Choroid plexus epithelial cell (primary cell): ENCODE data around the gene PRR5L.

Experiments
- DNase-seq: peaks from one replicate; pipeline ENCODE4 v3.0.0-alpha.2; 2010; ENCODE audit warnings: low read depth
- H3K4me3 ChIP-seq: 2 replicates; pipeline ENCODE4 v1.5.1; 2011; ENCODE audit warnings: low read depth, mild to moderate bottlenecking, control low read depth, low read length, moderate library complexity
- CTCF ChIP-seq: conservative IDR thresholded peaks from 2 replicates; pipeline ENCODE4 v1.5.1; 2011; ENCODE audit warnings: low read depth, mild to moderate bottlenecking, control low read depth, inconsistent platforms, low read length, moderate library complexity

The PRR5L gene

DNA sequence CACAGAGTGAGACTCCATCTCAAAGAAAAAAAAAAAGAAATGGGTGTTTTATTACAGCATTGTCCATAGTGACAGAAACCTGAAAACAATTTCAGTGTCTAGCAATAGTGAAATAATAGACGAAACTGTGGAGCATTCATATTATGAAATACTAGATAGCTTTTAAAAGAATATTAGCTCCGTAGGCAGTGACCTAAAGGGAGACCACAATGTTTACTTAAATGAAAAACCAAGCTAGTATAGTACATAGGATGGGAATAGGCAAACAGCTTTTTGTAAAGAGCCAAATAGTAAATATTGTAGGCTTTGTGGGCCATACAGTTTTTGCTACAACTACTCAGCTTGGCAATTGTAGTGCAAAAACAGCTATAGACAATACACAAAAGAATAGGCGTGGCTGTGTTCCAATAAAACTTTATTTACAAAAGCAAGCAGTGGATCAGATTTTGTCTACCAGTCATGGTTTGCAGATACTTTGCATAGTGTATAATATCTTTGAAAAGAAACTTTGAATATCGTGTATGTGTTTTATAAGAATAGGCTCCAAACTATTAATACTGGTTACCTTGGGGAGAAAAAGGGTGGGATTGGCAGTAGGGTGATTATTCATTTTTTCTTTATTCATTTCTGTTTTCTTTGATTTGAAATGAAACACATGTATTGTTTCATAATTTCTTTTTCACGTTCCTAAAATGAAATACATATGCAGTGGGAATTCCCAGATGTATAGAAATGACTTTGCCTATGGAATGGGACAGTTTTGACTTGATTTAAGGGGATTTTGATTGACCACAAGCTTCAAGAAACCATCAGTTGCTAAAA is 50.7 kb downstream of the PRR5L start:
- no peak for DNase-seq
- H3K4me3 ChIP-seq = no peak overlapping the region
- TF ChIP-seq CTCF = no peak

- no peak for TF ChIP-seq CTCF
- no peak for DNase-seq
- H3K4me3 ChIP-seq = no peak overlapping the region
Observed at GRCh38 chr11:36347384-36347906, 51.4 kb downstream of the PRR5L start.

GRCh38 chr11:36349351-36350136 is 53.5 kb downstream of the PRR5L start:
- TF ChIP-seq CTCF = peak; percentile 18
- no peak overlapping the region for H3K4me3 ChIP-seq
- peak; percentile 55 for DNase-seq

DNA sequence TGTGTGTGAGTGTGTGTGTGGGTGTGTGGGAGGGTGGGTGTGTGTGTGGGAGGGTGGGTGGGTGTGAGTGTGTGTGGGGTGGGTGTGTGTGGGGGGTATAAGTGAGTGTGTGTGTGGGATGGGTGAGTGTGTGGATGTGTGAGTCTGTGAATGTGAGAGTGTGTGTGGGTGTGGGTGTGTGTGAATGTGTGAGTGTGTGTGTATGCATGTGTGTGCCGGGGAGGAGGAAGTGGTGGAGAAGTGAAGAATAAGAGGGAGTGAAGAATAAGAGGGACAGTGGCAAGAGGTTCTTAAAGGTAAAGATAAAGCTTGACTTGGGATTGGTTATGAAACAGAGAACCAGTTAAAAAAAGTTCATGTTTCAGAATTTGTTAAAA is 54.0 kb downstream of the PRR5L start:
- DNase-seq = no peak
- no peak overlapping the region for H3K4me3 ChIP-seq

GRCh38 chr11:36352922-36353321 is 56.8 kb downstream of the PRR5L start:
- no peak for DNase-seq
- no peak for TF ChIP-seq CTCF
- no peak overlapping the region for H3K4me3 ChIP-seq

More for the DNA sequence above, 54.0 kb downstream of the PRR5L start:
- TF ChIP-seq CTCF = no peak

DNA sequence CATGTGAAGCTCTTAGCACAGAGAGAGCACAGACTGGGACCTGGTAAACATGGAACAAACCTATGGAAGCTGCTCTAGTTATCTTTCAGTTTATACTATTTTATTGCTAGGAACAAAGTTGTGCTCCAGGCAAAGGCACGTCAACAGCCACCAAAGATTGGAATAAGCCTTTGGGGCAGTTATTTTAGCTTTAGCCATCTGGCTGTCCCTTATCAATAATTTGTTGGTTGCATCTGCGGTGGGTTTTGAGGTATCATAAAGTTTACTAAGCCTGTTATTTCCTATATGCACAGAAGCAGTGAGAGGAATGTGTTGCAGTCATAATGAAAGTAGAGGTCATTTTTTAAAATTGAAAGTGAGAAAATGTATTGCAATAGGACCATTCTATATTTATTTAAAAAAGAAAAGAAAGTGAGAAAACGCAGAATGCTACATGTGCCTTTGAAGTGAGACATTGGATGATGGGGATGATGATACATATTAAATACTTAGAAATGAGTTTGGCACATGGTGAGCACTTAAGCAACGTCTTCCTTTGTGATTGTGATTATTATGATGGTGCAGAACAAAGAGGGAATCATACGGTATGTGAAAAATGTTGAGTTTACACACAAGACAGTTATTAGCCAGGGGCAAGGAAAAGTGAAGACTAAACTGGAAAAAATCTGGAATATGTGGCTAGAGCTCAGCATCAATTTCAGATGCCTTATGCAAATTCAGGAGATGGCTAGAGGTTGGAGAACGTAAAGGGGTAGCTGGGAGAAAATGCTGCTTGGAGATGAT is 58.3 kb downstream of the PRR5L start:
- TF ChIP-seq CTCF = no peak
- H3K4me3 ChIP-seq = no peak overlapping the region
- DNase-seq = peak; percentile 76
